Measurements from ENCODE around the gene CHST15.

CHST15 gene

DNA sequence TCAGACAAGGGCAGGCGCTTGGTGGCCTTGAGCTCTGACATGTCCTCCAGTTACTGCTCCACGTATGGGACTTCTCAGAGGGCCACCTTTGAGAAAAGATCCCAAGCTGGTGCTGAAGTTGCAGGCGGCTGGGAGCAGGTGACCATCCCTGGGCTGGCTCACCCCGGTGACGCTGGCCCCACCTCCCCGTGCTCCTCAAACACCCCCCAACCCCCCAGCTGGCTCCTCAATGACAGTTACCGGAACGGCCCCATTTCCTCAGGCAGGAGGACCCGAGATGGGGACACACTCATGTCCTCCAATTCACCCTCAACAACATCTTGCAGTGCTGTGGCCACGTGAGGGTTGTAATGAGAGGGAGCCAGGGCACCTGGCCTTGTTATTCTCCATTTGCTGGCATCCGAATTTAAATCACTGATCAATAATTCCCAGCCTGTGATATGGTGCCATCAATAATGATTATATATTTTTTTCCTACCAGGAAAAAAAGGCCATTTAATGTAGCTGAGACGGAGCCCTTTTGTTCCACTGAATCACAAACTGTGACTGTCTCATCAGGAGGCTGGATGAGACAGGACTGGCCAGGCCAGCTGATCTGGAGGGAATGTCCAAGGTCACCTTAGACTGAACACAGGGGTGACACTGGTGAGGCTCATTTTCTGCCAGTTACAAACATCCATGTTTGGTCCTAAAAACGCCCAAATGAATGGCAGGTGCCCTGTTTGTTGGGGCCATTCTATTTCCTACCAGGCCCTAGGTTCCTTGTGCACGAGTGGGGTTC is 64.5 kb downstream of the CHST15 start:
- DNase-seq (ENCODE audit: low spot score): no peak

GRCh38 chr10:124027651-124028050 is 65.7 kb downstream of the CHST15 start:
- DNase-seq (ENCODE audit: low spot score): no peak

DNA sequence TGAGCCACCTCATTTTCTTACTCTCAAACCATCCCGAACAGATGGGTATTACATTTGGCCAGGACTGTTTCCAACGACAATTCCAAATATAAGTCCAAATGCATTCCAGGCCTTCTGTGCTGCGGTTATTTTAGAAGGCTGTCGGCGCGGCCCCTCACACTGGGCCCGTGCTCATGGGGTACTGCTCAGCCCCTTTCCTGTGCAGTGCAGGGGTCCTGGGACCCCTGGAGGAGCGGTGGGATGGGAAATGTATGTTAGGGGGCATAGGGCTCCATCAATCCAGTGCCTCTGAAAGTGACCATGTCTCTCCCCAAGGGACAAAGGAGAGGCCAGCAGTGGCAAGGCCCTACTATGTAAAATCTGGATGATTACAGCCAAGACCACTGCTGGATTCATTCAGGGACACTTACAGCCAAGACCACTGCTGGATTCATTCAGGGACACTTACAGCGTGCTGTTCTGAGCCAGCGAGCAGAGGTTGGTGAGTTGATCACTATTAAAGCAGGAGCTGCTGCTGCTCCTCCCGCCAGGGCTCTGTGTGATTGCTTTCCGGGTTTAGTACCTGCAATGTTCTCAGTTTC is 66.3 kb downstream of the CHST15 start:
- DNase-seq (ENCODE audit: low spot score): no peak

- DNase-seq (ENCODE audit: low spot score): no peak
Measured at GRCh38 chr10:124026589-124026939, 66.8 kb downstream of the CHST15 start.

DNA sequence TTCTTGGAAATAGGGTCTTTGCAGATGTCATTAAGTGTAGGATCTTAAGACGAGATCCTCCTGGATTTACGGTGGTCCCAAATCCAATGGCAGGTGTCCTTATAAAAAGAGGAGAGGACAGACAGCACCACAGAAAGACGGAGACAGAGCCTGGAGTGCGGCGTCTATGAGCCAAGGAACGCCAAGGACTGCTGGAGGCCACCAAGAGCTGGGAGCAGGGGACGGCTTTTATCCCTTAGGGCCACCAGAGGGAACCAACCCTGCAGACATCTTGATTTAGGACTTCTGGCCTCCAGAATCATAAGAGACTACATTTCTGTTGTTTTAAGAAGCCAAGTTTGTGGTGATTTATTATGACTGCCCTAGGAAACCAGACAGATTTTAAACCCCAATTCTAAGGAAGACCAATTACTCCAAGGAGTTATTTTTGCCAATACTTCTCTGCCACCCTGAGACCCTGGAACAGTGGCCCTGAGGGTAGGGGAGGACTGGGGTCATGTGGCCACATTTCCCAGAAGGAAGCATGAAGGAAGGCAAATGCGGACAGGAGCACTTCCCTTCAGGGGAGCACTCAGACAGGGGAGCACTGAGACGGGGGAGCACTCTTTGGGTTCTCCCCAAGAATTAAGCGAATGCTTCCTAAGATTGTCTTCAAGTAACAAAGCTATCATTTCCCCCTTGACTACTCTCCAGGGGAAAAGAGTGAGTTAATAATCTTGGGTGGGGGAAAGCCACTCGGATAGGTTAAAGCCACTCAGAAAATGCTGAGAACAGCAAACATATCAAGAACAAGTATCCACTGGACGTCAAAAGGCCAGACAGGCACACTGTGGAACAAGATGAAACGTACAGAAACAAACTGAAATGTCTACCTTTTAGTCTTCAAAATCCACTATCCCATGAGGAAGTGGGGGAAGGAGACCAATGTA is 67.5 kb downstream of the CHST15 start:
- DNase-seq (ENCODE audit: low spot score): no peak

DNA sequence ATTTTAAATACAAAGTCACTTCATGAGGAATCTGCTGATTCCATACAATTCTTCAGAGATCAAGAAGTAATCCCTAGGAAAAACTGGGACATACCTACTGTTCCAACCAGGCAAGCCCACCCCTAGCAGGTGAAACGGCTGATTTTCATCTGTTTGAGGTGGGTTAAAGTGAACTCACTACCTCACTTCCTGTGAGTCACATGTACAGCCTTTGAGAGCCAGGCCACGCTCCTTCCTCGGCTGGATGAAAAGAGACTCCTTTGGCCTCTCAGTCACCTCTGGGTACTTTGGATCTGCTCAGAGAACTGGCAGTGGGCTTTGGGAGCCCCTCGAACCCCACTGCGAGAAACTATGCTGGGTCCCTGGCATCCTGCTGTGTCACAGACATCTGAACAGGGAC is 68.2 kb downstream of the CHST15 start:
- DNase-seq (ENCODE audit: low spot score): no peak

GRCh38 chr10:124022066-124022465 is 71.3 kb downstream of the CHST15 start:
- no peak for DNase-seq (ENCODE audit: low spot score)

DNA sequence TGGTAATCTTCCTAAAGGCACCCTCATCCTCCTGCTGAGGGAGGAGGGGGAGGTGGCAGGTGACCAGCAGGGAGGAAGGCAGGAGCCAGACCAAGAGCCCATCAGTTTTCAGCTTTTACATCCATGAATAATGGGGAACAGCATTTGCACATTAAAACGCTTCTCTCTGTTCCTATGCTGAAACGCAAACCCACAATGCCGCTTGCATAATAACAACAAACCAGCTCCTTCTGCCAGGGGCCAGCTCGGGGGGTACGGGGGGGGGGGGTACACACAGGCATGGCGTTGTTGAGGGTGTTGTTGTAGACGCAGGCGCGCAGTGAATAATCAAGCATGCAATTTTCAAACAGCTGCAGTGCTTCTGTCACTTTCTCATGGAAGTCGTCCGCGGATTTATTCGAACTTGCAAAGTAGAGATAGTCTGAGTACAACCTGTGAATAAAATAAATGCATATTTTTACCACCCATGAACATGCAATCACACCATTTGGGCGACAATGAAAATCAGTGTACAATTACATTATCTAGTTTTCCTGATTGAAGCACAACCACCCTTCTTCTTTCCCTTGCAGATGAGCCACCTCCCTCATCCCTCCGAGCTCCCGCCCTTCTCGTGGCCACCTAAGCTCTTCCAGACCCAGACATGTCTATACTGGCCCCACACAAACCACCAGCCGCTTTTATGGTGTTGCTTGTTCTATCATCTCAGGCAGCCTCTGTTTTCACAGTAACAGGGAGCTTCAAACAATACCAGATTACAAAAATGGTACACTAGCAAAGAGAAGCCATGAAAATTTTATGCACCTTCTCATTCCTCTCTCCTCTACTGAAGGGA is 72.2 kb downstream of the CHST15 start:
- peak; percentile 29 for DNase-seq (ENCODE audit: low spot score)

GRCh38 chr10:124019886-124020797 is 73.3 kb downstream of the CHST15 start:
- DNase-seq (ENCODE audit: low spot score): no peak

- no peak for DNase-seq (ENCODE audit: low spot score)
Measured at GRCh38 chr10:124018886-124019525, 74.4 kb downstream of the CHST15 start.

GRCh38 chr10:124017729-124018128 is 75.7 kb downstream of the CHST15 start:
- DNase-seq (ENCODE audit: low spot score): no peak

DNA sequence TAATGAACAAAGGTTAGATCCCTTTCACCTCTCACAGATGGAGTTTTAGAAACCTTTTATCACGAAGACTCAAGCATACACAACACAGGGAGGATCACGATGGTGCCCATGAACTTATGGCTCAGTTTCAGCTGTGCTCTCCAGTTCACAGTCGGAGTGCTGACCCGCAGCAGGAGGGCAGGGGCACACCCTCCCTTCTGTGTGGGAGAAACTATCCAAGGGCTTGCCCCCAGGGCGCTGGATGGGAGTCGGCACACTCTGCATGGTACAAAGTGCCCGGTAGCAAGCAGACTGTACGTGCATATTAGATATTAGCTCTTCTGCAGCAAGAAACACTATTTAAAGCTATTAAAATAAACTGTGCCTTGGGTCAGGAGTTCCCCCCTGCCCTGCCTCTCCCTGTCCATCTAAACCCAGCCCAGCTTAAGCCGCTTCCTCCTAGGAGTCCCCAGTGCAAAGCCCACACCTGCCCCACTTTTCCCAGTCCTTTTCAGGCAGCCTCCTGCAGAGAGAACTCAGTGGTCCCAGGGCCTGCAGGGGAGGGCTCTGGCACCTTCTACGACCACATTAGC is 76.5 kb downstream of the CHST15 start:
- no peak for DNase-seq (ENCODE audit: low spot score)

GRCh38 chr10:124015991-124016390 is 77.4 kb downstream of the CHST15 start:
- no peak for DNase-seq (ENCODE audit: low spot score)

- DNase-seq (ENCODE audit: low spot score): no peak
Measured at GRCh38 chr10:124014416-124015154, 78.8 kb downstream of the CHST15 start.

- no peak for DNase-seq (ENCODE audit: low spot score)
Measured at GRCh38 chr10:124013916-124014315, 79.5 kb downstream of the CHST15 start.

DNA sequence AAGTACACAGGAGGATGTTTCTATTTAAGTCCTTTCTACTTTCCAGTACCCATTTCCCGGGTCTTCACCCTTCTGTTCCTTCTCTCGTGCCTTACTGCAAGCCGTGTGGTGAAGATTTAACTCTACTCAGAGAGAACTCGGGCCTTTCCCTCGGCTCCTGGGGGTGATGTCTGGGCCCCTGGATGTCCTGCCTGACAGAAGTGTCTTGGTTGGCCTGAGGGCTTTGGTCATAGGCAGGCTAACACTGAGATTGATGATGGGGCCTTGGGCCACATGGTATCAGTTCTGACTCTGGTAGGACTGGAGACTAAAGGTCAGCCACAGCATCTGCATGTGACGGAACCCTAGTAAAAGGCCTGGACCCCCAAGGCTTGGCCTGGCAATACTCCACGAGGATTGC is 80.4 kb downstream of the CHST15 start:
- DNase-seq (ENCODE audit: low spot score): no peak

- DNase-seq (ENCODE audit: low spot score): no peak
Measured at GRCh38 chr10:124012583-124012982, 80.8 kb downstream of the CHST15 start.

DNA sequence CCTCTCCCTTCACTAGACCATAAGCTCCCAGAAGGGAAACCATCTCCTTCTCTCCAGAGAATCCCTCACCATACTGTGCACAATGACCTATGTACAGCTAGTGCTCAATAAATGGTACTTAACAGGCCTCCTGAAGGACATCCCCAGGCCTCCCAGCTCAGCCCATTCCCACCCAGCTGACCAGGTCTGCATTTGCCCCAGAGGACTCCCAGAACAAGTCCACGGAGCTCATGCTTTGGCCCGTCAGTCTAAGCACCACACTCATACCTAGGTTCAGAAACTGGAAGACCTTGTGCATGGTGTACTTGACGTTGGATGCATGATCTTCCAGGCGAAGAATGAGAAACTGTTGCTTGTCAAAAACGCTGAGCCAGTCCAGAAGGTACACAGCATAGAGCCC is 81.3 kb downstream of the CHST15 start:
- DNase-seq (ENCODE audit: low spot score): no peak

GRCh38 chr10:124011464-124011863 is 81.9 kb downstream of the CHST15 start:
- DNase-seq (ENCODE audit: low spot score): no peak

Measured in pons (tissue), 1 donor.